ENCODE results near the gene CELSR1.

CELSR1 gene, protein sequence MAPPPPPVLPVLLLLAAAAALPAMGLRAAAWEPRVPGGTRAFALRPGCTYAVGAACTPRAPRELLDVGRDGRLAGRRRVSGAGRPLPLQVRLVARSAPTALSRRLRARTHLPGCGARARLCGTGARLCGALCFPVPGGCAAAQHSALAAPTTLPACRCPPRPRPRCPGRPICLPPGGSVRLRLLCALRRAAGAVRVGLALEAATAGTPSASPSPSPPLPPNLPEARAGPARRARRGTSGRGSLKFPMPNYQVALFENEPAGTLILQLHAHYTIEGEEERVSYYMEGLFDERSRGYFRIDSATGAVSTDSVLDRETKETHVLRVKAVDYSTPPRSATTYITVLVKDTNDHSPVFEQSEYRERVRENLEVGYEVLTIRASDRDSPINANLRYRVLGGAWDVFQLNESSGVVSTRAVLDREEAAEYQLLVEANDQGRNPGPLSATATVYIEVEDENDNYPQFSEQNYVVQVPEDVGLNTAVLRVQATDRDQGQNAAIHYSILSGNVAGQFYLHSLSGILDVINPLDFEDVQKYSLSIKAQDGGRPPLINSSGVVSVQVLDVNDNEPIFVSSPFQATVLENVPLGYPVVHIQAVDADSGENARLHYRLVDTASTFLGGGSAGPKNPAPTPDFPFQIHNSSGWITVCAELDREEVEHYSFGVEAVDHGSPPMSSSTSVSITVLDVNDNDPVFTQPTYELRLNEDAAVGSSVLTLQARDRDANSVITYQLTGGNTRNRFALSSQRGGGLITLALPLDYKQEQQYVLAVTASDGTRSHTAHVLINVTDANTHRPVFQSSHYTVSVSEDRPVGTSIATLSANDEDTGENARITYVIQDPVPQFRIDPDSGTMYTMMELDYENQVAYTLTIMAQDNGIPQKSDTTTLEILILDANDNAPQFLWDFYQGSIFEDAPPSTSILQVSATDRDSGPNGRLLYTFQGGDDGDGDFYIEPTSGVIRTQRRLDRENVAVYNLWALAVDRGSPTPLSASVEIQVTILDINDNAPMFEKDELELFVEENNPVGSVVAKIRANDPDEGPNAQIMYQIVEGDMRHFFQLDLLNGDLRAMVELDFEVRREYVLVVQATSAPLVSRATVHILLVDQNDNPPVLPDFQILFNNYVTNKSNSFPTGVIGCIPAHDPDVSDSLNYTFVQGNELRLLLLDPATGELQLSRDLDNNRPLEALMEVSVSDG (N-terminal part only)

DNA sequence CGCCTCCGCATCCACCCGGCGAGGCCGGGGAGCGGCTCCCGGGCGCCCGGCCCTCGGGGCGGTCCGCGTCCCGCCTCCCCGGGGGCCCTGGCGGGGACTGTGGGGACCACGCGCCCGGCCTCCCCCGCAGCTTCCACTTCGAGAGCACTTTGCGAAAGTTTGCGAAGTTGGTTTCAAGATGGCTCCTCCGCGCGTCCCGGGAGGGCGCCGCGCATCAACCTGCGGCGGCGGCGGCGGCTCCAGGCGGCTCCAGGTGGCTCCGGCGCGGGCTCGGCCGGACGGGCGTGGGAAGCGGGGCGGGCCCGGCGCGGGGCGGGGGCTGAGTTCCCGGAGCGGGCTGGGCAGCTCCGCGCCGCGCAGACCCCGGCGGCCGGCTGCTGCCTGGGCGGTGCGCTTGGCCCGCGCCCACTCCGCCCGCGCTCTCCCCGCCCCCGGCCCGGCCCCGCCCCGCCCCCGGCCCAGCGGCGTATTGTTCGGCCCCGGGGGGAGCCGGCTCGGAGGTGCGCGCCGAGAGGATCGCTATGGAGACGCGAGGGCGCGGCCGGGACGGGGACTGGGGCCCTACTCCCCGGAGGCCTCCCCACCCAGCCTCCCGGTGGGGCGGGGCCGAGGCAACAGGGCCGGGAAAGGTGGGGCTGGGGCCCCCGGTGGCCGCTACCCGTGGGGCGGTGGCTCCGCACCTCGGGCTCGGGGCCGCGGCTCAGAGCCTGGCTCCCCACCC, at the start of gene CELSR1:
TSS of gene CELSR1 (minus strand) at position 396 of the 721 bp plus-strand sequence. CDS start 450 bp downstream, outside the sequence.
- no peak within 1 kb of the TSS for H3K4me3 ChIP-seq (ENCODE audit: low read length)
- H3F3A ChIP-seq (ENCODE audit: control insufficient read depth, insufficient read depth): no peaks in the 10 kb centered on the region

DNA sequence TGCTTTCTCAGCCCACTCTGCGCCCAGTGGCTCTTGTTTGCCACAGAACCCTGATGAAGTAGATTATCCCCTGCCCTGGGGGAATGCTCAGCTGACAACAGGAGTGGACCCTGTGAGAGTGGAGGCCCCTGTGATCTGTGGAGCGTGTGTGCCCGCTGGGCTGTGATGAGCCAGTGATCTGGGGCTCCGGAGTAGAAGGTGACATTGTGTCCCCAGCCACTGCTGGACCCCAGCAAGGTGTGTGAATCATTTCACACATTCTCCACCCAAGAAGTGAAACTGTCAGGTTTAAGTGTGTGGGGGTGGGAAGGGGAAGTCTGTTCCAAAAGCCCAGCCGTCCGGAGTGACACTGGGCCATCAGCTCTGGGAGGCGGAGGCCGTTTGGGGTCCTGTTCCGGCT, 49.6 kb upstream of the CELSR1 start:
- Histone ChIP-seq H3F3A (ENCODE audit: control insufficient read depth, insufficient read depth) (0 out of 2 replicates have a peak, but pooled peaks cover 6% of the 10 kb centered on the region), H3K4me3 (ENCODE audit: low read length) (peak overlapping the region; percentile 84), H3K79me2 (ENCODE audit: control insufficient read depth, low read length) (peaks cover 58% of the 10 kb centered on the region), H3K27me3 (ENCODE audit: control insufficient read depth, low read length) (no peaks in the 10 kb centered on the region), H3K4me1 (ENCODE audit: control insufficient read depth, low read length) (peaks cover 82% of the 10 kb centered on the region), H3K27ac (ENCODE audit: low read depth, low read length) (peak overlapping the region; percentile 93), H4K20me1 (ENCODE audit: control insufficient read depth, insufficient read depth, low read depth, low read length) (no peaks in the 10 kb centered on the region), H3K9me3 (ENCODE audit: control insufficient read depth, insufficient read depth, low read length) (no peaks in the 10 kb centered on the region), H3K36me3 (ENCODE audit: control insufficient read depth, low read length) (no peaks in the 10 kb centered on the region), H3K4me2 (ENCODE audit: low read length) (peak overlapping the region; percentile 100), H3K9me2 (replicated peaks; ENCODE audit: control insufficient read depth, low read length) (no peaks in the 10 kb centered on the region)
- TF ChIP-seq, protein P1, sequence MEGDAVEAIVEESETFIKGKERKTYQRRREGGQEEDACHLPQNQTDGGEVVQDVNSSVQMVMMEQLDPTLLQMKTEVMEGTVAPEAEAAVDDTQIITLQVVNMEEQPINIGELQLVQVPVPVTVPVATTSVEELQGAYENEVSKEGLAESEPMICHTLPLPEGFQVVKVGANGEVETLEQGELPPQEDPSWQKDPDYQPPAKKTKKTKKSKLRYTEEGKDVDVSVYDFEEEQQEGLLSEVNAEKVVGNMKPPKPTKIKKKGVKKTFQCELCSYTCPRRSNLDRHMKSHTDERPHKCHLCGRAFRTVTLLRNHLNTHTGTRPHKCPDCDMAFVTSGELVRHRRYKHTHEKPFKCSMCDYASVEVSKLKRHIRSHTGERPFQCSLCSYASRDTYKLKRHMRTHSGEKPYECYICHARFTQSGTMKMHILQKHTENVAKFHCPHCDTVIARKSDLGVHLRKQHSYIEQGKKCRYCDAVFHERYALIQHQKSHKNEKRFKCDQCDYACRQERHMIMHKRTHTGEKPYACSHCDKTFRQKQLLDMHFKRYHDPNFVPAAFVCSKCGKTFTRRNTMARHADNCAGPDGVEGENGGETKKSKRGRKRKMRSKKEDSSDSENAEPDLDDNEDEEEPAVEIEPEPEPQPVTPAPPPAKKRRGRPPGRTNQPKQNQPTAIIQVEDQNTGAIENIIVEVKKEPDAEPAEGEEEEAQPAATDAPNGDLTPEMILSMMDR (IDR thresholded peaks at IDR 0.05; ENCODE audit: low read depth, low read length, poor library complexity, severe bottlenecking): no peak
- no peak for TF ChIP-seq EZH2phosphoT487 (IDR thresholded peaks at IDR 0.05; ENCODE audit: borderline replicate concordance, low read length)

More for the DNA sequence above, at the start of gene CELSR1:
- Histone ChIP-seq H3K27me3 (ENCODE audit: control insufficient read depth, low read length) (peaks cover 30% of the 10 kb centered on the region), H3K36me3 (ENCODE audit: control insufficient read depth, low read length) (no peaks in the 10 kb centered on the region), H3K4me2 (ENCODE audit: low read length) (no peak within 1 kb of the TSS), H3K9me3 (ENCODE audit: control insufficient read depth, insufficient read depth, low read length) (no peaks in the 10 kb centered on the region), H3K9me2 (replicated peaks; ENCODE audit: control insufficient read depth, low read length) (no peaks in the 10 kb centered on the region), H3K79me2 (ENCODE audit: control insufficient read depth, low read length) (no peaks in the 10 kb centered on the region), H4K20me1 (ENCODE audit: control insufficient read depth, insufficient read depth, low read depth, low read length) (no peaks in the 10 kb centered on the region), H3K27ac (ENCODE audit: low read depth, low read length) (no peak within 1 kb of the TSS), H3K4me1 (ENCODE audit: control insufficient read depth, low read length) (no peaks in the 10 kb centered on the region)
- TF ChIP-seq EZH2phosphoT487 (IDR thresholded peaks at IDR 0.05; ENCODE audit: borderline replicate concordance, low read length): no peak
- TF ChIP-seq, protein P1 (IDR thresholded peaks at IDR 0.05; ENCODE audit: low read depth, low read length, poor library complexity, severe bottlenecking): no peak

DNA sequence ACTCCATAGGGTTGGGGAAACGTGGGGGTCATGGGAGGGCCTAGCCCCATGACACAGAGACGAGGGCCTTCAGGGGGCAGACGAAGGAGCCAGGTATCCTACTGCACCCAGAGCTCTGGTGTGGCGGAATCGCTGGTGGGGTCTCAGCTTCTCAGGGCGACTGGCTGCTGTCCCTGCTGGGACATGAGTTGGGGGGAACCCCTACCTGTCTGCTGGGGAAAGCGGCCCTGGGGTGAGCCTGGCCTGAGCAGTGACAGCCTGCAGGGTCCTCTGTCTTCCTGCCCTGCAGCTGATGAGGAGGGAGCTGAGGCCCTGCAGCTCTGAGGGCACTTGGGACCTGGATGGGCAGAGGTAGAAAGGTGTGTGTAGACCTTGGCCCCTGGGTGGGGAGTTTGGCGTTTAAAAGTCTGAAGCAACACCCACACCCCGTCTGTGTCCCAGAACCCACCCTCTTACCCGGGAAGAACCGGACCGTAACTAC, 49.2 kb upstream of the CELSR1 start:
- Histone ChIP-seq H3F3A (ENCODE audit: control insufficient read depth, insufficient read depth) (0 out of 2 replicates have a peak, but pooled peaks cover 6% of the 10 kb centered on the region), H4K20me1 (ENCODE audit: control insufficient read depth, insufficient read depth, low read depth, low read length) (no peaks in the 10 kb centered on the region), H3K79me2 (ENCODE audit: control insufficient read depth, low read length) (peaks cover 63% of the 10 kb centered on the region), H3K4me1 (ENCODE audit: control insufficient read depth, low read length) (peaks cover 82% of the 10 kb centered on the region), H3K36me3 (ENCODE audit: control insufficient read depth, low read length) (no peaks in the 10 kb centered on the region), H3K27ac (ENCODE audit: low read depth, low read length) (peak overlapping the region; percentile 93), H3K9me2 (replicated peaks; ENCODE audit: control insufficient read depth, low read length) (no peaks in the 10 kb centered on the region), H3K9me3 (ENCODE audit: control insufficient read depth, insufficient read depth, low read length) (no peaks in the 10 kb centered on the region), H3K4me3 (ENCODE audit: low read length) (peak overlapping the region; percentile 84), H3K27me3 (ENCODE audit: control insufficient read depth, low read length) (no peaks in the 10 kb centered on the region), H3K4me2 (ENCODE audit: low read length) (peak overlapping the region; percentile 100)
- TF ChIP-seq, protein P1 (IDR thresholded peaks at IDR 0.05; ENCODE audit: low read depth, low read length, poor library complexity, severe bottlenecking): peak; percentile 12
- no peak for TF ChIP-seq EZH2phosphoT487 (IDR thresholded peaks at IDR 0.05; ENCODE audit: borderline replicate concordance, low read length)

Data from DOHH2 (cell line).